Endothelial cell of hepatic sinusoid (primary cell): ENCODE data around the gene NUF2.

ENCODE experiments used
- in situ Hi-C: cut with HindIII; loops from 2 replicates; pipeline ENCODE4 v1.10.0; 2017; ENCODE audit warnings: low sequenced_read_pairs

NUF2 gene

DNA sequence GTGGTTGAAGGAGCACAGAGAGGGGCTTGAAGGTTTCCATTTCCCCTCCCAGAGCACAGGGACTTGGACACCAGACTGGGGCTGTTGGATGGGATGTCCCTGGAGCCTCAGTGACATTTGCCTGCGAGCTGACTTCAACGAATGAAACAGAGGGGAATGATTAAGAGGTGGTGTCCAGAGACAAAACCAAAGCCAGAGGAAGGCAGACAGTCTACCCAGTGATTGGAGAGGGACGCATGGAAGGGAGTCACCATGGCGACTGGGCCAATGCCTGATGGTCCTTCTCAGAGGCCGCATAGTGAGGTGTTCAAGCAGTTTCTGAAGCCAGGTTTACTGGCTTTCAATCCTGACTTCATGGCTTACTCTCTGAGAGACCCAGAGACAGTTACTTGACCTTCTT lies 77.2 kb downstream of the NUF2 start:
- in situ Hi-C loops: no loop called here

GRCh38 chr1:163399976-163400601 lies 78.3 kb downstream of the NUF2 start:
- in situ Hi-C loops: no loop called here

- in situ Hi-C loops: no loop called here
Measured at GRCh38 chr1:163401211-163401610, 79.5 kb downstream of the NUF2 start.
